ENCODE data around the gene POLR2B. TPM values are rescaled to one million over a fixed set of nuclear protein-coding genes. Genes with fewer than 3 reads are reported as not detected.

Gene POLR2B
- total RNA-seq, 1 experiment from 2014 or later: 117 TPM

DNA sequence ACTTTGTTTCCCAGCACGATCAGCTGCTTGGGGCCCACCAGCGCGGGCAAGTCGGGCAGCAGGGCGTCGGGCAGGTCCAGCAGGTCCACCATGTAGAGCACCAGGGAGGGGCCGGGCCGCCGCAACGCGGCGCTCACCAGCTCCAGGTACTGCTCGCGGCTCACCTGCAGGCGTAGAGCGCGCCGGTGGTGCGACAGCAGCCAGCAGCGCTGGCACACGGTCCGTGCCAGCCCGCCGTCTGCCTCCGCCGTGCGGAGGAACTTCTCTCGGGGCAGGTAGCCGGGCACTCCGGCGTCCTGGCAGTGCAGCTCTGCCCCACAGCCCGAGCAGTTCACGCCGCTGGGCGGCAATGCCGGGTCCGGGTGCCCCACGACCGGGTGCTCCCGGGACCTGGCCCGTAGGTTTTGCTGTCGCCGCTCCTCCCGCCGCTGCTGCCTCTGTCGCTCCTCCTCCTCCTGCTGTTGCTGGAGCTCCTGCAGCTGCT is 1.8 kb upstream of the POLR2B start:
- Mint-ChIP-seq H3K36me3 (peaks cover 35% of the 10 kb centered on the region), H3K9me3 (no peaks in the 10 kb centered on the region), H3K4me3 (peak overlapping the region; percentile 99), H3K4me1 (peaks cover 25% of the 10 kb centered on the region), H3K27me3 (ENCODE audit: low read depth) (no peaks in the 10 kb centered on the region; the same call in 1 of the 2 replicates), H3K27ac (peak overlapping the region; percentile 96)
- peak; percentile 76 for DNase-seq (ENCODE audit: low spot score)
- ChIA-PET CTCF (interaction anchor here (1.2 to 2.9 kb wide), 5 partner anchors 16 to 132 kb away, joined by 3 to 18 read pairs (median 6); partner anchors contain the start of gene REST), POLR2A (interaction anchor here (0.6 to 2.8 kb wide), 7 partner anchors 11 to 589 kb away, joined by 3 to 18 read pairs (median 5); partner anchors contain the start of genes AASDH and REST)
- TF ChIP-seq, protein P1, sequence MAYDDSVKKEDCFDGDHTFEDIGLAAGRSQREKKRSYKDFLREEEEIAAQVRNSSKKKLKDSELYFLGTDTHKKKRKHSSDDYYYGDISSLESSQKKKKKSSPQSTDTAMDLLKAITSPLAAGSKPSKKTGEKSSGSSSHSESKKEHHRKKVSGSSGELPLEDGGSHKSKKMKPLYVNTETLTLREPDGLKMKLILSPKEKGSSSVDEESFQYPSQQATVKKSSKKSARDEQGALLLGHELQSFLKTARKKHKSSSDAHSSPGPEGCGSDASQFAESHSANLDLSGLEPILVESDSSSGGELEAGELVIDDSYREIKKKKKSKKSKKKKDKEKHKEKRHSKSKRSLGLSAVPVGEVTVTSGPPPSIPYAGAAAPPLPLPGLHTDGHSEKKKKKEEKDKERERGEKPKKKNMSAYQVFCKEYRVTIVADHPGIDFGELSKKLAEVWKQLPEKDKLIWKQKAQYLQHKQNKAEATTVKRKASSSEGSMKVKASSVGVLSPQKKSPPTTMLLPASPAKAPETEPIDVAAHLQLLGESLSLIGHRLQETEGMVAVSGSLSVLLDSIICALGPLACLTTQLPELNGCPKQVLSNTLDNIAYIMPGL (CRISPR knock-in tag; IDR thresholded peaks at IDR 0.05): peak; percentile 70; the same call in 1 of the 2 replicates
- no peak for TF ChIP-seq NFYB (CRISPR knock-in tag; conservative IDR thresholded peaks at IDR 0.05; ENCODE audit: low read depth)
- no peak for TF ChIP-seq KAT7 (CRISPR knock-in tag; IDR thresholded peaks at IDR 0.05; ENCODE audit: borderline replicate concordance)
- TF ChIP-seq SP1 (CRISPR knock-in tag; conservative IDR thresholded peaks at IDR 0.05): no peak
- TF ChIP-seq, protein P2, sequence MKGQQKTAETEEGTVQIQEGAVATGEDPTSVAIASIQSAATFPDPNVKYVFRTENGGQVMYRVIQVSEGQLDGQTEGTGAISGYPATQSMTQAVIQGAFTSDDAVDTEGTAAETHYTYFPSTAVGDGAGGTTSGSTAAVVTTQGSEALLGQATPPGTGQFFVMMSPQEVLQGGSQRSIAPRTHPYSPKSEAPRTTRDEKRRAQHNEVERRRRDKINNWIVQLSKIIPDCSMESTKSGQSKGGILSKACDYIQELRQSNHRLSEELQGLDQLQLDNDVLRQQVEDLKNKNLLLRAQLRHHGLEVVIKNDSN (CRISPR knock-in tag; IDR thresholded peaks at IDR 0.05): 0 out of 2 replicates have a peak, but pooled peaks have one; percentile 9
- ATAC-seq: peak; percentile 59

DNA sequence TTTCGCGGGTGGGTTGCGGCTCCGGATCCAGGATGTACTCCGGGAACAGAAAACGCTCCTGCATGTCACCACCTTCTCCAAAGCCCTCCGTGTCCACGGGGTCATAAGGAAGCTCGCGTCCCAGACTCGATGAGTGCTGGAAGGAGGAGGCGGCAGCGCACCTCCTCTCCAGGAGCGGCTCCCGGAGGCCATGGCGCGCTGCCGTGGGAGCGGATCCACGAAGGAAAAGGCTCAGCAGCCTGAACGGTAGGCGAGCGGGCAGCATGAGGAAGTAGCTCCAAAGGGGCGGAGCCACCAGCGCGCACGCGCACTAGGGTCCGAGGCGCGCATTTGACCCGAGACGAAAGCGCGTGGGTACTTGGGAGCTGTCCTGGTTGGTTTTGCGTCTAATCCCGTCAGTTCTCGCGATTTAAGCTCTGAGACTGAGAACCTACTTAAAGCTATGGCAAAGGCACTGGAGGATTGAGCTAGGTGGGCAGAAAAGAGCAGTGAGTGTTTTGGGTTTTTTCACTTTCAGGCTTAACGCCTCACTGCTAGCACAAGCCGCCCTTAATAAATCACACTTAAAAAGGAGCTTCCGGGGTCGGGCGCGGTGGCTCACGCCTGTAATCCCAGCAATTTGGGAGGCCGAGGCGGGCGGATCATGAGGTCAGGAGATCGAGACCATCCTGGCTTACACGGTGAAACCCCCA is 1.2 kb upstream of the POLR2B start, which contains the start of gene NOA1:
TSS of gene NOA1 (minus strand) at position 286 of the 692 bp plus-strand sequence. CDS start at position 265, 21 bp downstream.
- CTCF ChIA-PET: interaction anchor here (1.1 to 2.9 kb wide), 7 partner anchors 14 to 133 kb away, joined by 3 to 18 read pairs (median 6); partner anchors contain the start of gene REST
- ATAC-seq (peak; percentile 83), DNase-seq (ENCODE audit: low spot score) (peak; percentile 97)
- Mint-ChIP-seq H3K9me3 (no peaks in the 10 kb centered on the region), H3K4me1 (peaks cover 26% of the 10 kb centered on the region), H3K27ac (peak within 1 kb of the TSS; percentile 96), H3K36me3 (peaks cover 29% of the 10 kb centered on the region), H3K4me3 (peak within 1 kb of the TSS; percentile 99), H3K27me3 (ENCODE audit: low read depth) (no peaks in the 10 kb centered on the region; the same call in 1 of the 2 replicates)
- POLR2A ChIA-PET: interaction anchor here (0.5 to 2.8 kb wide), 9 partner anchors 11 to 590 kb away, joined by 3 to 18 read pairs (median 4); partner anchors contain the start of genes AASDH, PAICS, PPAT and REST
- TF ChIP-seq ATF1 (CRISPR knock-in tag; IDR thresholded peaks at IDR 0.05) (0 out of 2 replicates have a peak, but pooled peaks have one; percentile 10), FOXK1 (CRISPR knock-in tag; IDR thresholded peaks at IDR 0.05) (0 out of 2 replicates have a peak, but pooled peaks have one; percentile 6), GTF2I (CRISPR knock-in tag; conservative IDR thresholded peaks at IDR 0.05) (peak; percentile 30; the same call in 1 of the 2 replicates), NR2C2 (CRISPR knock-in tag; IDR thresholded peaks at IDR 0.05) (no peak), GABPB1 (CRISPR knock-in tag; IDR thresholded peaks at IDR 0.05) (peak; percentile 2; the same call in 1 of the 2 replicates), SP1 (CRISPR knock-in tag; conservative IDR thresholded peaks at IDR 0.05) (peak; percentile 52), NFATC4 (CRISPR knock-in tag; IDR thresholded peaks at IDR 0.05) (no peak)
- TF ChIP-seq, protein P3, sequence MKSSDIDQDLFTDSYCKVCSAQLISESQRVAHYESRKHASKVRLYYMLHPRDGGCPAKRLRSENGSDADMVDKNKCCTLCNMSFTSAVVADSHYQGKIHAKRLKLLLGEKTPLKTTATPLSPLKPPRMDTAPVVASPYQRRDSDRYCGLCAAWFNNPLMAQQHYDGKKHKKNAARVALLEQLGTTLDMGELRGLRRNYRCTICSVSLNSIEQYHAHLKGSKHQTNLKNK (CRISPR knock-in tag; IDR thresholded peaks at IDR 0.05): no peak
- TF ChIP-seq, protein P2 (CRISPR knock-in tag; IDR thresholded peaks at IDR 0.05): 0 out of 2 replicates have a peak, but pooled peaks have one; percentile 22
- TF ChIP-seq, protein P4, sequence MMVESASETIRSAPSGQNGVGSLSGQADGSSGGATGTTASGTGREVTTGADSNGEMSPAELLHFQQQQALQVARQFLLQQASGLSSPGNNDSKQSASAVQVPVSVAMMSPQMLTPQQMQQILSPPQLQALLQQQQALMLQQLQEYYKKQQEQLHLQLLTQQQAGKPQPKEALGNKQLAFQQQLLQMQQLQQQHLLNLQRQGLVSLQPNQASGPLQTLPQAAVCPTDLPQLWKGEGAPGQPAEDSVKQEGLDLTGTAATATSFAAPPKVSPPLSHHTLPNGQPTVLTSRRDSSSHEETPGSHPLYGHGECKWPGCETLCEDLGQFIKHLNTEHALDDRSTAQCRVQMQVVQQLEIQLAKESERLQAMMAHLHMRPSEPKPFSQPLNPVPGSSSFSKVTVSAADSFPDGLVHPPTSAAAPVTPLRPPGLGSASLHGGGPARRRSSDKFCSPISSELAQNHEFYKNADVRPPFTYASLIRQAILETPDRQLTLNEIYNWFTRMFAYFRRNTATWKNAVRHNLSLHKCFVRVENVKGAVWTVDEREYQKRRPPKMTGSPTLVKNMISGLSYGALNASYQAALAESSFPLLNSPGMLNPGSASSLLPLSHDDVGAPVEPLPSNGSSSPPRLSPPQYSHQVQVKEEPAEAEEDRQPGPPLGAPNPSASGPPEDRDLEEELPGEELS (CRISPR knock-in tag; IDR thresholded peaks at IDR 0.05): peak; percentile 30; the same call in 1 of the 2 replicates
- TF ChIP-seq, protein P5, sequence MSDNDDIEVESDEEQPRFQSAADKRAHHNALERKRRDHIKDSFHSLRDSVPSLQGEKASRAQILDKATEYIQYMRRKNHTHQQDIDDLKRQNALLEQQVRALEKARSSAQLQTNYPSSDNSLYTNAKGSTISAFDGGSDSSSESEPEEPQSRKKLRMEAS (CRISPR knock-in tag; IDR thresholded peaks at IDR 0.05): 0 out of 2 replicates have a peak, but pooled peaks have one; percentile 21
